ENCODE measurements around the gene GBX1.

The GBX1 gene

GRCh38 chr7:151172273-151173141 lies 5.0 kb upstream of the GBX1 start:
- DNase-seq: peak; percentile 66

- no peak for DNase-seq
Observed at GRCh38 chr7:151168787-151169162, 1.3 kb upstream of the GBX1 start.

- DNase-seq: no peak
Observed at GRCh38 chr7:151168003-151168786, 701 bp upstream of the GBX1 start.

GRCh38 chr7:151166629-151167196 lies 781 bp downstream of the GBX1 start:
- DNase-seq: no peak

- no peak for DNase-seq
Observed at GRCh38 chr7:151161757-151162156, 5.7 kb downstream of the GBX1 start.

GRCh38 chr7:151157645-151158329 lies 9.7 kb downstream of the GBX1 start:
- no peak for DNase-seq

- DNase-seq: no peak
Observed at GRCh38 chr7:151152643-151153513, 14.6 kb downstream of the GBX1 start.

GRCh38 chr7:151150388-151150787 lies 17.1 kb downstream of the GBX1 start:
- no peak for DNase-seq

- DNase-seq: no peak
Observed at GRCh38 chr7:151148319-151149259, 18.9 kb downstream of the GBX1 start.

GRCh38 chr7:151146761-151147160 lies 20.7 kb downstream of the GBX1 start:
- no peak for DNase-seq

- DNase-seq: no peak
Observed at GRCh38 chr7:151144387-151144786, 23.1 kb downstream of the GBX1 start.

- no peak for DNase-seq
Observed at GRCh38 chr7:151143261-151144015, 24.1 kb downstream of the GBX1 start.

GRCh38 chr7:151142686-151143040 lies 24.8 kb downstream of the GBX1 start:
- DNase-seq: no peak

- DNase-seq: no peak
Observed at GRCh38 chr7:151141855-151142685, 25.4 kb downstream of the GBX1 start.

GRCh38 chr7:151141311-151141854 lies 26.1 kb downstream of the GBX1 start:
- DNase-seq: no peak

- DNase-seq: no peak
Observed at GRCh38 chr7:151140826-151141225, 26.7 kb downstream of the GBX1 start.

GRCh38 chr7:151139791-151140190 lies 27.7 kb downstream of the GBX1 start:
- DNase-seq: no peak

GRCh38 chr7:151139071-151139790 lies 28.3 kb downstream of the GBX1 start:
- no peak for DNase-seq

Data from fibroblast of skin of scalp (primary cell).